Vagina (tissue), 2 donors: Measurements from ENCODE around the gene MTHFS.

ENCODE experiments used
- CTCF ChIP-seq, 3 experiments: fragments of 450-650 bp in 2 of 3; fragments of 200-600 bp in 1 of 3; sonication (generic) in 1 of 3; IDR thresholded peaks; one replicate each; pipeline ENCODE4 v1.5.1; 2017 to 2019; ENCODE audit warnings: antibody characterized with exemption in 3 of 3, mild to moderate bottlenecking in 2 of 3, moderate library complexity in 2 of 3
- POLR2AphosphoS5 ChIP-seq, 2 donors: sonication (generic); formaldehyde crosslinking; IDR thresholded peaks; one replicate each; pipeline ENCODE4 v1.9.0; 2017; ENCODE audit warnings: antibody characterized with exemption in 2 of 2, mild to moderate bottlenecking in 2 of 2, low read depth in 1 of 2; ENCODE audit not compliant: insufficient read depth in 1 of 2

DNA sequence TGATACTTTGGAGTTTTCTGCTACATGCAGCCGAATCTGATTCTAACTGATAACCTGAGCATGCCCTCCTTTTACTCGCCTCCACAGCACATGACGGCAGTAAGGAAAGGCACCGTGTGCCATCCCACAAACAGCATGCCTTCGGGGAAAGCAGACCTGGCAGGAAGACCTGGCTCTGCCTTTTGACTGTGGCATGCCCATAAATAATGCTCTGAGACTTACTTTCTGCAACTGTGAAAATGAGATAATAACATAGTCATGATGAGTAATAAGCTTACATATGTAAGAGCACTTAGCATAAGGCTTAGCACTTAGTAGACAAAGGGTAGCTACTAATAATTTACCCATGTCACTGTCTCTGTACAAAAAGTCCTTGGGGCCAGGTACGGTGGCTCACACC is 32.9 kb downstream of the MTHFS start:
- TF ChIP-seq CTCF (IDR thresholded peaks at IDR 0.05) (no peak), POLR2AphosphoS5 (IDR thresholded peaks at IDR 0.05; ENCODE audit: insufficient read depth in 1 of 2, low read depth in 1 of 2) (no peak)
